Ammon's horn (tissue), 1 donor: Measurements from ENCODE around the gene CHD5.

Experiments used
- DNase-seq: peaks from one replicate; pipeline ENCODE4 v3.0.0-alpha.2; 2016; ENCODE audit warnings: low spot score

The CHD5 gene

DNA sequence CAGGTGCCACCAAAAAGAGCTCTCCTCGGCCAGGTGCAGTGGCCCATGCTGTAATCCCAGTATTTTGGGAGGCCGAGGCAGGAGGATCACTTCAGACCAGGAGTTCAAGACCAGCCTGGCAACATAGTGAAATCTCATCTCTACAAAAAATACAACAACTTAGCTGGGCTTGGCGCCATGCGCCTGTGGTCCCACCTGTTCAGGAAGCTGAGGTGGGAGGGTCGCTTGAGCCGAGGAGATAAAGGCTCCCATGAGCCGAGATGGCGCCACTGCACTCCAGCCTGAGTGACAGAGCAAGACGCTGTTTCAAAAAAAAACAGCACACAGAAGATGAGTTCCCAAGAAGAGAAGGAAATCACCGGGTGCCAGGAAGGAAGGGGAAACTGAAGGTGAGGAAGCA, 67.0 kb downstream of the CHD5 start:
- no peak for DNase-seq

DNA sequence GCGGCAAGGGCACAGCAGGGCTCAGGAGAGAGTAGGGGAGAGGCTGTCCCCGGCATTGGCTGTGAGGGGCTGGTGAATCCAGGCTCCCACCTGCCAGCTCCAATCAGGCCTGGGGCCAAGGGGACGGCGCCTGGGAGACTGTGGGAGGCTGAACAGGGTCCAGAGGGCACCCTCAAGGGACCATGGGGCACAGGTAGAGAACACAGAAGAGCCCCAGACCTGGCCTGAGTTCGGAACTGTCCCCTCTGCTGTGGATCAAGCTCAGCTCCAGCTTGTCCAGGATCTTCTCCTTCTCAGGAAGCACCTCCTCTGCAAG, 67.5 kb downstream of the CHD5 start:
- no peak for DNase-seq

- no peak for DNase-seq
These were observed 68.0 kb downstream of the CHD5 start for GRCh38 chr1:6111991-6112689.

GRCh38 chr1:6111571-6111970, 68.5 kb downstream of the CHD5 start:
- DNase-seq, result no peak

GRCh38 chr1:6110326-6110725, 69.8 kb downstream of the CHD5 start:
- DNase-seq, result no peak

- no peak for DNase-seq
These were observed 70.4 kb downstream of the CHD5 start for GRCh38 chr1:6109688-6110087.

DNA sequence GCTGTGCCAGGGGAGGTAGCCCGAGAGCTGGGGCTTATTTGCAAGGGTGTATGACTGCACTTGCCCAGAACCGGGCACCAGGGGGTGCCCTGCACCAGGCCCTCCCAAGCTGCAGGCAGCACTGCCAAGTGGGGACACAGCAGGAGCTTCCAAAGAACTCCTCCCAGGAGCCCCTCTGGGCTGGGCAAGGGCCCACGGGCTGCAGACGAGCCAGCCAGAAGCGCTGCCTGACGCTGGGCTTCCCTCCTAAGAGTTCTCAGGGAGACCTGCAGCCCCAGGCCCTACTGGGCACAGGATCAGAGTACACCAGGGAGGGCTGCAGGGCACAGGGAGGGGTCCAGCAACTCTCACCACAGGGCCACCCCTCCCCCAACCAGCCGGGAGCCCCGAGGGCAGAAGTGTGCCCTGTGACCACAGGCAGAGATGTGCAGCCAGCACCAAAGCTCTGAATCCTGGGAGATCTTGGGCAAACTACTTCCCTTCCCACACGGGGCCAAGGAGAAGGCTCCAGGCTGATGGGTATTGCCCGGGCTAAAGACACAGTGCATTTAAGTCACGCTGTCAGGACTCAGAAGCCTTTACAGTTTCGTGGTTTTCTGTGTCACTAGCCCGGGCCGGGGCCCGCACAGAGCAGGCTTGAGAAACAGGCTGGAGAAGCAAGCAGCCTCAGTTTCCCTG, 71.0 kb downstream of the CHD5 start:
- DNase-seq, result no peak

DNA sequence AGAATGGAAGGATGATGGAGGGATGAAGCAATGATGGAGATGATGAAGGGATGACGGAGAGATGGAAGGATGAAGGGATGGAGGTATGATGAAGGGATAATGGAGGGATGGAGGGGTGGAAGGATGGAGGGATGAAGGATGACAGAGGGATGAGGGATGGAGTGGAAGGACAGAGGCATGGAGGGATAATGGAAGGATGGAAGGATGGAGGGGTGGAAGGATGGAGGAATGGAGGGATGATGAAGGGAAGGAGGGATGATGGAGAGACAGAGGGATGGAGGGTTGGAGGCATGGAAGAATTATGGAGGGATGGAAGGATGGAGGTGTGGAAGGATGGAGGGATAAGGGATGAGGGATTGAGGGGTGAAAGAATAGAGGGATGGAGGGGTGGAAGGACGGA, 71.6 kb downstream of the CHD5 start:
- no peak for DNase-seq

- no peak for DNase-seq
These were observed 72.4 kb downstream of the CHD5 start for GRCh38 chr1:6107409-6108356.

DNA sequence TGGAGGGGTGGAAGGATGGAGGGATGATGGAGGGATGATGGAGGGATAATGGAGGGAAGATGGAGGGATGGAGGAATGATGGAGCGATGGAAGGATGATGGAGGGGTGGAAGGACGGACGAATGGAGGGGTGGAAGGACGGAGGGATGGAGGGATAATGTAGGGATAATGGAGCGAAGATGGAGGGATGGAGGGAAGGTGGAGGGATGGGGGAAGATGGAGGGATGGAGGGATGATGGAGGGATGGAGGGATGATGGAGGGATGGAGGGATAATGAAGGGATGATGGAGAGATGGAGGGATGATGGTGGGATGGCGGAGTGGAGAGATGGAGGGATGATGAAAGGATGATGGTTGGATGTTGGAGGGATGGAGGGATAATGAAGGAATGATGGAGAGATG, 73.1 kb downstream of the CHD5 start:
- no peak for DNase-seq

DNA sequence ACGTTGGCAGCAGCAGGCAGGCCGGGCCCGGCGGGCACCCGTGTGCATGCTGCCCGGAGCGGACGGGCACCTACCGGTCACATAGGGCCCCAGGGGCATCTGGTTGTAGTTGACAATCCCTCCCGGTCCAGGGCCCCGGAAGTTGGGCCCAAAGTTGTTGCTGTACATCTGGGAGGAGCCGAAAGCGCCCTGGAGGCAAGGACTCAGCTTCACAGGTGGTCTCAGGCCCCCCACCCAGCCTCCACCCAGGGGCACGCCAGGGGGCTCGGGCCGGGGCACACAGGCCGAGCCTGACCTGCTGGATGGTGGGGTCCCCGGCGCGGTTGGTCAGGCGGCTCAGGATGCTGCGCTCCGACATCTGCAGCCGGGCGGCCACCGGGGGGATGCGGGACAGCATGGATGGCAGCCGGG, 73.8 kb downstream of the CHD5 start:
- DNase-seq, result no peak

DNA sequence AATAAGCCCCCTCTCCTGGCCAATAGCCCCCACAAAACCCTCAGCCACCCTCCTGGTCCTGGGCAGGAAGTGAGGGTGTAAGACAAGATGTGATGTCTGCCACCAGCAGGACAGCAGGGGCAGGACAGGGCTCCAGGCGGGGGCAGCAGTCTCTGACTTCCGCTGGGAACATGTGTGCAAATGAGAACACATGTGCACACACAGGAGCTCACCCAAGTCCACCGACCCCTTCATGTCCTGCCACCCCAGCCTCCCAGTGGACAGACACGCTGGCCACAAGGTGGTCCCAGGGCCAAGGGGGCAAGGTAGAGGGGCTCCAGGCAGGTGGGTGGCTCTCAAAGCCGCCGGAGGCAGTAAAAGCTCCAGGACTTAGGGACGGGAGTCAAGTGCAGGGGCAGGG, 74.4 kb downstream of the CHD5 start:
- no peak for DNase-seq

GRCh38 chr1:6105218-6105679, 74.9 kb downstream of the CHD5 start:
- DNase-seq, result no peak

GRCh38 chr1:6104631-6105030, 75.5 kb downstream of the CHD5 start:
- DNase-seq, result no peak

DNA sequence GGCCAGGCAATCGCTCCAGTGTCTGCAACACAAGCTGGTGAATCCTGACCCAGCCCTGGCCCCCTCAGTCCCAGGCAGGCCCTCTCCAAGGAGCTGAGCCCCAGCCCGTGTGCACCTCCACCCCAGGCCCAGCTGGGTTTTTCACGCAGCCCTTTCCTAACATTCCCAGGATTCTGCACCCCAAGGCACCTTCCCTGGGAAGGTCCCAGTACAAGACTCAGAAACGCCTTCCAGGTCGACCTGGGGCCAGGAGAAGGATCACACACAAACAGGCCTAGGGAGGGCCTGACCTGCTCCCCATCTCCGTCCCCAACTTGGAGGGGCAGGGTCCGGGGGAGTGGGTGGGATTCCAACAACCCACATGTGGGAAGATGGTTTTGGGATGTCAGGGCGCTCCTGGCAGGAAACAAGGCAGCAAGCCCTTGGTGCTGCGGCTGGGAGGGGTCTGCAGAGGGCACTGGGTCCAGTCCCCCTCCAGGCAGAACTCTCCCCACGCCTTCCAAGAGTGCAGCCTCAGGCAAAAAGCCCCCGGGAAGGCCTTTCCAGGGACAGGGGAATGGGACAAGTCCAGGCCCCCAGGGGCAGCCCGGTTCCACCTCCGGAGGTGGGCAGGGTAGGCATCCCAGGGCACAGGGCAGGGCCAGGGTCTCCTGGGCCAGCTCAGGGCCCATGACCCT, 76.1 kb downstream of the CHD5 start:
- DNase-seq, result no peak

DNA sequence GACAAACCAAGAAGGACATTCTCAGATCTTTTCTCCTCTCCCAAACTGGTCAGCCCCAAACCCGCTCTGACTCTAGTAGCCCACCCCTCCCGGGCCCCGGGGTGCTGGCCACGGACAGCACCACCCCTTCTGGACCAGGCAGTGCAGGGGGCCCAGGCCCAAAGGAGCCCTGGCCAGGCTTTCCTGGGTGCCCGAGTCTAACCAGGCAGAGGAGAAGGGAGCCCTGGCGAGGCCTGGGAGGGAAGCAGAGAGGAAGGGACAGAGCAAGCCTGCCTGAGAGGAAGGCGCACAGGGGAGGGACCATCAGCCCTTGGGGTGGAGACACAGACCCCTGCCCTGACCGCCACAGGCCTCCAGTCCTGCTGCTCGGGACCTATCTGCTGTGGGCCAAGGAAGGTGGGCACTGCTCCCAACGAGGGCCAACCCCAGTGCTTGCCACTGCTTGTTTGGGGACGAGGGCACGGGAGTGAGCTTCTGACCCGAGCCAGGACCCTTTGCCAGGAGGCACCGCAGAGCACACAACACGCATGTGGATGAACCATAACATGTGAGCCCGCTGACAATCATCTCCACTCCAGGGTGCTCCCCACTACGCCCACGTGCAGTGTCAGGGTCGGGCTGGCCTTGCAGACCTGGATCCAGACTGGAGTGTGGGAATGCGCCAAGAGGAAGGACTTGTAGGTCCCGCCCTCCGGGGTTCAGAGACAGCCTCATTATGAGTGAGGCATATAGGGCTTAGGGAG, 76.8 kb downstream of the CHD5 start:
- no peak for DNase-seq

- DNase-seq, result no peak
These were observed 77.6 kb downstream of the CHD5 start for GRCh38 chr1:6102532-6102845.

GRCh38 chr1:6101826-6102531, 78.1 kb downstream of the CHD5 start:
- no peak for DNase-seq

DNA sequence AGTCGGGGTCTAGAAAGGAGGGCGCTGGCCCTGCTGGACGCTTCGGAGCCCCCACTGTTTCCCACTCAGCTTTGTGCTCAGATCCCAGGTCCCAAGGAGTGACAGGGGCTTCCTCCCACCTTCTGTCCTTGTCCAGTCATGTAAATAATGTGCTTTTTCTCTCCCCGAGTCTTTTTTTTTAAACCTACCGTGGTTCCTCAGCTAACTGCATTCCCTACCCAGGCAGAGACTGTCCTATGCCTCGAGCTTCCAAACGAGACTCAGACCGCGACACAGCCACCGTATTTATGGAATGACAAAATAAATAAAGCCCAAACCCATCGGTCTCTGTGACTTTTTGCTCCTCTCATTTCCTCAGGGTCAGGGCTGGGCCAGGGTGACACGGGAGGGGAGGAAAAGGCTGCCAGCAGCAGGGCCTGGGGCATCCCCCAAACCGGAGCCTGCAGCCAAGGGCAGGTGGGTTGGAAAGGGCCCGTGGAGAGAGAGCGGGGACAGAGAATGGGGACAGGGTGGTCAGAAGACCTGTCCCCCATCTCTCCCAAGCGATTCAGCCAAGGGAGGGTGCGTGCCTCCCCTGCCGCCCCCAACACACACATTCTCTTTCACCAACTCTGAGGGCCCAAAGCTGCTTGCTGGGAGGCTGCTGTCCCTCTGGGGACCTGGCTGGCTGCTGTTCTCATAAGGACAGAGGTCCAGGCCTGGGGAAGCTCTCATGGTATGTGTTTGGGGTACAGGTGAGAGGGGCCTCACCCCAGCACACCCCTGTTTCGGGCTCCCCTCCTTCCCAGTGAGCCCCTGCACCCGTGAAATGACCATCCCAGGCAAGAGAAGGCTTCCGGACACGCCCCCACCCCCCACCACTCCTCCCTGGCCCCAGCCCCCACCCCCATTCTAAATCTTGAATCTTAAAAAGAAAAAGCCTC, 79.0 kb downstream of the CHD5 start:
- DNase-seq, result no peak
